ENCODE data around the gene CST5.
"Not testable (repeated sequence)": the region's sequence is repeated elsewhere in the genome, so short reads cannot be mapped to it uniquely, and the experiment has no call there.

The CST5 gene

GRCh38 chr20:23879328-23879798 lies at the start of gene CST5:
TSS of gene CST5 (minus strand) at chr20:23879748. CDS start at chr20:23879676, 72 bp downstream.
- no peak for DNase-seq (ENCODE audit: low read depth)

GRCh38 chr20:23928788-23929187 lies 49.2 kb upstream of the CST5 start:
- no peak for DNase-seq (ENCODE audit: low read depth)

- no peak for DNase-seq (ENCODE audit: low read depth)
Observed at GRCh38 chr20:23928353-23928752, 48.8 kb upstream of the CST5 start.

GRCh38 chr20:23926944-23927872 lies 47.7 kb upstream of the CST5 start:
- peak; percentile 35 for DNase-seq (ENCODE audit: low read depth)

- DNase-seq (ENCODE audit: low read depth), result no peak
Observed at GRCh38 chr20:23926526-23926880, 47.0 kb upstream of the CST5 start.

GRCh38 chr20:23925789-23926525 lies 46.4 kb upstream of the CST5 start:
- no peak for DNase-seq (ENCODE audit: low read depth)

GRCh38 chr20:23924751-23925150 lies 45.2 kb upstream of the CST5 start:
- no peak for DNase-seq (ENCODE audit: low read depth)

GRCh38 chr20:23923891-23924435 lies 44.4 kb upstream of the CST5 start:
- no peak for DNase-seq (ENCODE audit: low read depth)

- no peak for DNase-seq (ENCODE audit: low read depth)
Observed at GRCh38 chr20:23923311-23923710, 43.8 kb upstream of the CST5 start.

- DNase-seq (ENCODE audit: low read depth), result no peak
Observed at GRCh38 chr20:23920408-23921325, 41.1 kb upstream of the CST5 start.

- no peak for DNase-seq (ENCODE audit: low read depth)
Observed at GRCh38 chr20:23918896-23919295, 39.3 kb upstream of the CST5 start.

GRCh38 chr20:23918101-23918862 lies 38.7 kb upstream of the CST5 start:
- no peak for DNase-seq (ENCODE audit: low read depth)

GRCh38 chr20:23917024-23917725 lies 37.6 kb upstream of the CST5 start:
- DNase-seq (ENCODE audit: low read depth), result no peak

GRCh38 chr20:23915844-23916243 lies 36.3 kb upstream of the CST5 start:
- no peak for DNase-seq (ENCODE audit: low read depth)

- not testable (repeated sequence) for DNase-seq (ENCODE audit: low read depth)
Observed at GRCh38 chr20:23914469-23914868, 34.9 kb upstream of the CST5 start.

- DNase-seq (ENCODE audit: low read depth), result no peak
Observed at GRCh38 chr20:23910210-23910609, 30.7 kb upstream of the CST5 start.

- DNase-seq (ENCODE audit: low read depth), result no peak
Observed at GRCh38 chr20:23909390-23909789, 29.8 kb upstream of the CST5 start.

GRCh38 chr20:23907579-23907978 lies 28.0 kb upstream of the CST5 start:
- DNase-seq (ENCODE audit: low read depth), result no peak

GRCh38 chr20:23902396-23902795 lies 22.8 kb upstream of the CST5 start:
- DNase-seq (ENCODE audit: low read depth), result not testable (repeated sequence)

- DNase-seq (ENCODE audit: low read depth), result not testable (repeated sequence)
Observed at GRCh38 chr20:23890867-23891266, 11.3 kb upstream of the CST5 start.

Data from HS-5 (cell line).